AG04450 (cell line): ENCODE results near the gene SYK. TPM values are rescaled to one million over a fixed set of nuclear protein-coding genes. Genes with fewer than 3 reads are reported as not detected.

Source experiments
- CTCF ChIA-PET: fragments of 300-600, 350-600 bp; formaldehyde crosslinking; extraction: SDS; loops from one replicate; lab custom pipeline; 2022; ENCODE audit warnings: antibody characterized with exemption, inconsistent platforms; lab: Charles Lee
- POLR2A ChIA-PET: fragments of 350-600 bp; formaldehyde crosslinking; extraction: SDS; loops from one replicate; lab custom pipeline; 2021; ENCODE audit warnings: antibody characterized with exemption, inconsistent platforms; lab: Yijun Ruan, JAX
- DNase-seq: peaks from one replicate; pipeline ENCODE4 v3.0.0-alpha.2; 2011; ENCODE audit warnings: low read depth, low spot score
- H3K27ac ChIP-seq: one replicate; pipeline ENCODE4 v1.5.1; 2012; ENCODE audit warnings: low read depth, low read length, control low read depth
- H3K27me3 ChIP-seq: one replicate; pipeline ENCODE4 v1.6.0; 2012; ENCODE audit warnings: low read length; ENCODE audit not compliant: control insufficient read depth, insufficient read depth
- H3K4me3 ChIP-seq: 2 replicates; pipeline ENCODE4 v1.5.1; 2011; ENCODE audit warnings: mild to moderate bottlenecking, low read depth, low read length, control low read depth
- H3K9me3 ChIP-seq: 2 replicates; pipeline ENCODE4 v1.5.1; 2012; ENCODE audit warnings: low read length; ENCODE audit not compliant: control insufficient read depth, insufficient read depth
- CTCF ChIP-seq: IDR thresholded peaks from 2 replicates; pipeline ENCODE4 v1.5.1; 2011; ENCODE audit warnings: low read depth, low read length, control low read depth, inconsistent platforms
- polyA plus RNA-seq: library from polyadenylated mRNA; depleted of rRNA; stranded (reverse); fragments of >200 nt; gene quantifications from 2 replicates; pipeline ENCODE4 v1.2.3, GENCODE V29; 2011

Gene SYK
- polyA plus RNA-seq, 1 experiment = not detected

GRCh38 chr9:90872835-90873294 is 71.2 kb downstream of the SYK start:
- Histone ChIP-seq H3K27ac (no peak overlapping the region), H3K4me3 (no peak overlapping the region), H3K27me3 (peaks cover 4% of the 10 kb centered on the region), H3K9me3 (no peaks in the 10 kb centered on the region)
- ChIA-PET CTCF (interaction anchor here (0.6 to 4.1 kb wide), 3 partner anchors 62 to 730 kb away, joined by 3 to 34 read pairs (median 3); no protein-coding TSS in a partner anchor), POLR2A (no interaction called here)
- no peak for TF ChIP-seq CTCF
- no peak for DNase-seq

GRCh38 chr9:90873422-90873821 is 71.8 kb downstream of the SYK start:
- DNase-seq = no peak
- Histone ChIP-seq H3K27me3 (peaks cover 4% of the 10 kb centered on the region), H3K4me3 (no peak overlapping the region), H3K9me3 (no peaks in the 10 kb centered on the region), H3K27ac (no peak overlapping the region)
- ChIA-PET CTCF (interaction anchor here (0.9 to 4.1 kb wide), 2 partner anchors 62 to 731 kb away, joined by 3 to 34 read pairs; no protein-coding TSS in a partner anchor), POLR2A (no interaction called here)
- TF ChIP-seq CTCF = no peak

GRCh38 chr9:90874194-90874593 is 72.6 kb downstream of the SYK start:
- TF ChIP-seq CTCF = no peak
- Histone ChIP-seq H3K4me3 (no peak overlapping the region), H3K27me3 (peaks cover 7% of the 10 kb centered on the region), H3K9me3 (no peaks in the 10 kb centered on the region), H3K27ac (no peak overlapping the region)
- ChIA-PET CTCF (interaction anchor here (1.4 to 4.1 kb wide), 2 partner anchors 732 kb away, joined by 3 to 34 read pairs; no protein-coding TSS in a partner anchor), POLR2A (no interaction called here)
- DNase-seq = no peak

- Histone ChIP-seq H3K4me3 (no peak overlapping the region), H3K9me3 (no peaks in the 10 kb centered on the region; the same call in 1 of the 2 replicates), H3K27ac (no peak overlapping the region), H3K27me3 (peaks cover 9% of the 10 kb centered on the region)
- DNase-seq = no peak
- CTCF ChIA-PET = interaction anchor here (2.2 kb wide), 1 partner anchor 9 kb away, joined by 14 read pairs; no protein-coding TSS in a partner anchor
- POLR2A ChIA-PET = no interaction called here
- no peak for TF ChIP-seq CTCF
Measured at GRCh38 chr9:90878562-90878961, 76.9 kb downstream of the SYK start.

- TF ChIP-seq CTCF = no peak
- Histone ChIP-seq H3K27ac (no peak overlapping the region), H3K4me3 (no peak overlapping the region), H3K9me3 (no peaks in the 10 kb centered on the region; the same call in 1 of the 2 replicates), H3K27me3 (peaks cover 6% of the 10 kb centered on the region)
- CTCF ChIA-PET = interaction anchor here (2.2 kb wide), 1 partner anchor 10 kb away, joined by 14 read pairs; no protein-coding TSS in a partner anchor
- DNase-seq = no peak
- POLR2A ChIA-PET = no interaction called here
Measured at GRCh38 chr9:90880066-90880465, 78.4 kb downstream of the SYK start.
